Uterus (tissue), 2 donors: ENCODE results near the gene HSD17B4.

ENCODE experiments used
- POLR2A ChIP-seq, 2 donors: fragments of 450-650 bp; IDR thresholded peaks; one replicate each; pipeline ENCODE4 v1.6.1; 2016; ENCODE audit warnings: antibody characterized with exemption in 2 of 2, mild to moderate bottlenecking in 1 of 2, moderate library complexity in 1 of 2
- TF ChIP-seq, protein P1 (sequence below), 4 experiments: fragments of 200-600 bp in 2 of 4; fragments of 450-650 bp in 2 of 4; sonication (generic) in 2 of 4; IDR thresholded peaks; one replicate each; pipeline ENCODE4 v1.5.1; 2016 to 2019; ENCODE audit warnings: antibody characterized with exemption in 4 of 4, mild to moderate bottlenecking in 2 of 4, moderate library complexity in 1 of 4

DNA sequence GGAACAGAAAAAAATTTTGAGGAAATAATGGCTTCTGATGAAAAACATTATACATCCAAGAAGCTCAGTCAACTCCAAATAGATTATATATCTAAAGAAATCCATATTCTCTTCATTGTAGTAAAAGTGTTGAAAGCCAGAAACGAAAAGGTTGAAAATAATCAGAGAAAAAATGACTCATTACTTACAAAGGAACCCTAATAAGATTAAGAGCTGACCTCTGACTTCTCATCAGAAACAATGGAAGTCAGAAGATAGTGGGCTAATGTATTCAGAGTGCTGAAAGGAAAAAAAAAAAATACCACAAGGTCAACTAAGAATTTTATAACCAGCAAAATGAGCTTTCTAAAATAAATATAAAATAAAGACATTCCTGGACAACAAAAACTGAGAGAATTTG is 60.0 kb downstream of the HSD17B4 start:
- TF ChIP-seq, protein P1, sequence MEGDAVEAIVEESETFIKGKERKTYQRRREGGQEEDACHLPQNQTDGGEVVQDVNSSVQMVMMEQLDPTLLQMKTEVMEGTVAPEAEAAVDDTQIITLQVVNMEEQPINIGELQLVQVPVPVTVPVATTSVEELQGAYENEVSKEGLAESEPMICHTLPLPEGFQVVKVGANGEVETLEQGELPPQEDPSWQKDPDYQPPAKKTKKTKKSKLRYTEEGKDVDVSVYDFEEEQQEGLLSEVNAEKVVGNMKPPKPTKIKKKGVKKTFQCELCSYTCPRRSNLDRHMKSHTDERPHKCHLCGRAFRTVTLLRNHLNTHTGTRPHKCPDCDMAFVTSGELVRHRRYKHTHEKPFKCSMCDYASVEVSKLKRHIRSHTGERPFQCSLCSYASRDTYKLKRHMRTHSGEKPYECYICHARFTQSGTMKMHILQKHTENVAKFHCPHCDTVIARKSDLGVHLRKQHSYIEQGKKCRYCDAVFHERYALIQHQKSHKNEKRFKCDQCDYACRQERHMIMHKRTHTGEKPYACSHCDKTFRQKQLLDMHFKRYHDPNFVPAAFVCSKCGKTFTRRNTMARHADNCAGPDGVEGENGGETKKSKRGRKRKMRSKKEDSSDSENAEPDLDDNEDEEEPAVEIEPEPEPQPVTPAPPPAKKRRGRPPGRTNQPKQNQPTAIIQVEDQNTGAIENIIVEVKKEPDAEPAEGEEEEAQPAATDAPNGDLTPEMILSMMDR (IDR thresholded peaks at IDR 0.05), result no peak
- no peak for TF ChIP-seq POLR2A (IDR thresholded peaks at IDR 0.05)
